Naive thymus-derived CD4-positive, alpha-beta T cell (primary cell): ENCODE data around the gene ARMCX2. TPM values are rescaled to one million over a fixed set of nuclear protein-coding genes. Genes with fewer than 3 reads are reported as not detected.

Experiments
- ATAC-seq: fragments of 150-1000 bp; cut with Tn5 transposase; 2 replicates; pipeline ENCODE4 v1.10.0; 2021; ENCODE audit warnings: mild to moderate bottlenecking, moderate library complexity
- CTCF ChIA-PET: fragments of 350-600 bp; sonication (Branson Sonifier 250); formaldehyde crosslinking; loops from one replicate; lab custom pipeline; 2021; ENCODE audit warnings: antibody characterized with exemption; lab: Charles Lee
- POLR2A ChIA-PET: fragments of 350-600 bp; sonication (Branson Sonifier 250); formaldehyde crosslinking; loops from one replicate; lab custom pipeline; 2021; ENCODE audit warnings: antibody characterized with exemption, inconsistent platforms; lab: Charles Lee
- DNase-seq, 9 donors: peaks; one replicate each; pipeline versions ENCODE4 v3.0.0 to v3.0.0-alpha.2; 2020 to 2022; ENCODE audit warnings: mixed read lengths in 1 of 9
- H3K27ac ChIP-seq: one replicate; pipeline ENCODE4 v1.7.0; 2013; ENCODE audit warnings: mild to moderate bottlenecking, low read depth, low read length, moderate library complexity
- H3K27me3 ChIP-seq, 2 donors: one replicate each; pipeline ENCODE4 v1.7.0; 2013; ENCODE audit warnings: low read length in 2 of 2, mild to moderate bottlenecking in 2 of 2, moderate library complexity in 2 of 2; ENCODE audit not compliant: control insufficient read depth in 2 of 2, insufficient read depth in 2 of 2
- H3K36me3 ChIP-seq, 3 experiments: 1 replicate in 2 of 3; 2 replicates in 1 of 3; pipeline ENCODE4 v1.7.0; 2013; ENCODE audit warnings: low read length in 3 of 3, mild to moderate bottlenecking in 3 of 3, moderate library complexity in 1 of 3; ENCODE audit not compliant: insufficient read depth in 3 of 3, control insufficient read depth in 2 of 3
- H3K4me1 ChIP-seq, 2 donors: one replicate each; pipeline ENCODE4 v1.7.0; 2013; ENCODE audit warnings: low read length in 2 of 2, mild to moderate bottlenecking in 2 of 2, moderate library complexity in 1 of 2; ENCODE audit not compliant: control insufficient read depth in 2 of 2, insufficient read depth in 2 of 2
- H3K4me3 ChIP-seq: 2 replicates; pipeline ENCODE4 v1.7.0; 2013; ENCODE audit warnings: mild to moderate bottlenecking, low read length
- H3K9me3 ChIP-seq, 3 experiments: 1 replicate in 2 of 3; 2 replicates in 1 of 3; pipeline ENCODE4 v1.7.0; 2013; ENCODE audit warnings: low read length in 3 of 3; ENCODE audit not compliant: control insufficient read depth in 2 of 3
- H3K27ac Mint-ChIP-seq, 9 donors: one replicate each; pipeline ENCODE4 v1.8.0; 2020 to 2022; ENCODE audit warnings: mixed read lengths in 9 of 9, mild to moderate bottlenecking in 8 of 9, moderate library complexity in 5 of 9, inconsistent platforms in 2 of 9
- H3K27me3 Mint-ChIP-seq, 5 donors: one replicate each; pipeline ENCODE4 v1.8.0; 2021 to 2022; ENCODE audit warnings: mixed read lengths in 5 of 5, mild to moderate bottlenecking in 1 of 5
- H3K36me3 Mint-ChIP-seq, 5 donors: one replicate each; pipeline ENCODE4 v1.8.0; 2020 to 2022; ENCODE audit warnings: mixed read lengths in 5 of 5, mild to moderate bottlenecking in 3 of 5, inconsistent platforms in 1 of 5
- H3K4me1 Mint-ChIP-seq, 7 donors: one replicate each; pipeline ENCODE4 v1.8.0; 2020 to 2022; ENCODE audit warnings: mixed read lengths in 7 of 7, mild to moderate bottlenecking in 3 of 7, inconsistent platforms in 1 of 7
- H3K4me3 Mint-ChIP-seq, 10 donors: one replicate each; pipeline ENCODE4 v1.8.0; 2020 to 2022; ENCODE audit warnings: mild to moderate bottlenecking in 10 of 10, mixed read lengths in 10 of 10, moderate library complexity in 6 of 10, inconsistent platforms in 2 of 10
- H3K9me3 Mint-ChIP-seq, 11 donors: one replicate each; pipeline ENCODE4 v1.8.0; 2020 to 2022; ENCODE audit warnings: mixed read lengths in 11 of 11, mild to moderate bottlenecking in 4 of 11, inconsistent platforms in 1 of 11, moderate library complexity in 1 of 11
- intact Hi-C, 2 donors: fragments of 100-400 bp; cut with micrococcal nuclease; formaldehyde crosslinking; loops; one replicate each; pipeline ENCODE4 v1.15.1; 2023
- polyA plus RNA-seq, 2 donors: library from polyadenylated mRNA; unstranded; fragments of 300-500 nt; fragmentation: Illumina TruSeq; gene quantifications; one replicate each; pipeline ENCODE4 v1.2.3, GENCODE V29; 2021
- total RNA-seq, 6 experiments: library from RNA in 5 of 6; stranded (reverse) in 5 of 6; gene quantifications; 1 replicate in 5 of 6; 2 replicates in 1 of 6; pipeline ENCODE4 v1.2.3 and lab custom pipeline; 2021 to 2026

ARMCX2 gene
- total and polyA plus RNA-seq, 7 experiments from 2014 or later: 2.8 to 17.8 (median 4.0) TPM

DNA sequence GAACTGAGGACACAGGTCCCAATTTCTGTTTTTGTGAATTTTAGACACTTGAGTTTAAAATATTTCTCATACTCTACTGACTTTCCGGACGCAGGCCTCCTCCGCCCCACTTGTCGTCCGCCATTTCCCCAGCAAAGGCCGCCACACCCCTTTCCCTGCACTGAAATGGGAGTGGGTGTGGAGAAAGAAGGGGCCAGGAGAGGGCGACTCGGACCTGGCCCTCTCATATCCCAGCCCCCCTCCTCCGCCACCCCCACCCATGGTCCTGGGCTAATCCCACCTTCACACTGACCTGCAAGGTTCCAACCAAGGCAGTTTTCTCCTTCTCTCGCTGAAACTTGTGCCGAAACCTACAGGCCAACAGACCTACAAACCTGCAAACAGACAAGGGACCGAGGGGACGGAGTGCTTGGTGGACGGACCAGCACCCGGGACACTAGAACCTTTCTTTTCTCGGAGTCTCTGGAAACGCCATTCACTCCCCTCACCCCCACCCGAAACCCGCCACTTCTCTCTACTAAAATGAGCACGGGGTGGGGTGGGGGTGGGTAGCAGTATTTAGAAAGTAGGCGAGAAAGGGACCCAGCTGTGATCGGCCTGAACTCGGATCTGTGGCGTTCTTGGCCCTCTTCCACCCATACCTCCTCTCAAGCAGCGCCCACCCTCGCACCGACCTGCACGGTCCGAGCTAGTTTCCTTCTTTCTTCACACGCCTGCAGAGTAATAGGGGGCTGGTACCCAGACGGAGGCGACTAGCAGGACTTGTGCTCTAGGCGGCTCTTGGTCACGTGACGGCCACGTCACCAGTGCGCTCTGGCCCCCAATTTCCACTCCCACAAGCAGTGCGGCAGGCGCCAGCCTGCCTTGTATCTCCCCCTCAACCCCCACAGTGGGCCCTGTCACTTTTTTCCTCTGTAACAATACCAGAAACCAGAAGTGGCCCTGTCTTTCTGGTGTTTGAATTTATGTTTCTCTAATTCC lies 42.1 kb downstream of the ARMCX2 start, which contains the start of gene ARMCX6:
ARMCX6 (minus strand) TSS at position 790 of the 981 bp plus-strand sequence. CDS start 1,380 bp downstream, outside the sequence.
- ChIA-PET POLR2A (interaction anchor here (0.6 to 1.0 kb wide), 3 partner anchors 10 to 314 kb away, joined by 3 to 6 read pairs (median 4); partner anchors contain the start of gene ZMAT1), CTCF (interaction anchor here (0.8 kb wide), 1 partner anchor 199 kb away, joined by 3 read pairs; no protein-coding TSS in a partner anchor)
- Mint-ChIP-seq H3K4me1 (peaks cover 0 to 24% (median 15%) of the 10 kb centered on the region in 7 donors), H3K27me3 (no peaks in the 10 kb centered on the region), H3K4me3 (peak within 1 kb of the TSS; percentile 89 to 97 (median 92)), H3K36me3 (peaks cover 0 to 4% (median 0%) of the 10 kb centered on the region in 5 donors), H3K27ac (peak within 1 kb of the TSS; percentile 71 to 97 (median 94)), H3K9me3 (no peaks in the 10 kb centered on the region)
- peak; percentile 92 for ATAC-seq
- intact Hi-C loops: loop anchor here (5.0 to 10.0 kb wide), 4 partner anchors 140 to 540 kb away; partner anchors contain the start of genes BEX5 (in 1 of the 2) and CENPI (in 1 of the 2)
- peak; percentile 39 to 80 (median 63) for DNase-seq
- H3K9me3 ChIP-seq: no peaks in the 10 kb centered on the region
- no peaks in the 10 kb centered on the region for H3K27me3 ChIP-seq
- H3K27ac ChIP-seq: peak within 1 kb of the TSS; percentile 79
- H3K4me1 ChIP-seq: peaks cover 4 to 9% of the 10 kb centered on the region in 2 donors
- H3K4me3 ChIP-seq: peak within 1 kb of the TSS; percentile 77
- no peaks in the 10 kb centered on the region for H3K36me3 ChIP-seq

DNA sequence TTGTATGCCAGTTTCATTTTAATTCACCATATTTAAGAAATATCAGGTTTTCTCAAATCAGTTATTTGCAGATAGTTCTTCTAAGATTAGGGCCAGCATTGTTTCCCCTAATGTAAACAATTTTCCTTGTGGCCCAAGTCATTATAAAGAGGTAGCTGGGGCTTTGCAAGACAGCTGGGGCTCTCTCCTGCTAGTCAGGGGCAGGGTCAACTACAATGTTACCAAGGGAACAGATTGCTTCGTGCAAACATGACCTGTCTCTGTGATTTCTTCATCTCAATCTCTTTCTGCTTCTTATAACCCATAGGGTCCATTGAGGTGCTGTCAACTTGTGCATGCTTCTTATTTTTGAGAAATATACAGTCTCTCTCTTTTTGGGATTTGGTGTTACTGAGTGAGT lies 53.9 kb downstream of the ARMCX2 start:
- no peak overlapping the region for H3K27ac Mint-ChIP-seq
- intact Hi-C loops: no loop called here

More for the DNA sequence above, 53.9 kb downstream of the ARMCX2 start:
- Mint-ChIP-seq H3K36me3 (no peaks in the 10 kb centered on the region), H3K4me1 (no peaks in the 10 kb centered on the region), H3K4me3 (no peak overlapping the region), H3K27me3 (peaks cover 0 to 10% (median 0%) of the 10 kb centered on the region in 5 donors), H3K9me3 (no peaks in the 10 kb centered on the region)
- Histone ChIP-seq H3K4me1 (no peaks in the 10 kb centered on the region), H3K9me3 (no peaks in the 10 kb centered on the region), H3K27ac (no peak overlapping the region), H3K36me3 (no peaks in the 10 kb centered on the region), H3K27me3 (no peaks in the 10 kb centered on the region), H3K4me3 (no peak overlapping the region)
- ATAC-seq (no peak), DNase-seq (no peak)
- POLR2A ChIA-PET: no interaction called here
- CTCF ChIA-PET: no interaction called here

Other genes with a start within 250 kb of the ARMCX2 start
- 10 to 100 TPM in 4 of 5 experiments, 1 to 10 TPM in 1; 2.1 to 18.1 (median 14.3) TPM for gene ARMCX4, start 174.4 kb downstream of the ARMCX2 start, total RNA-seq
- 1 to 10 TPM in 1 of 2 donors, under 1 TPM in 1; 0.52 to 1.7 TPM for gene ARMCX4, start 174.4 kb downstream of the ARMCX2 start, polyA plus RNA-seq
- 1 to 10 TPM in 2 of 5 experiments, under 1 TPM in 3; 0.17 to 1.4 (median 0.78) TPM for gene ARMCX1, start 109.3 kb downstream of the ARMCX2 start, total RNA-seq
- 1 to 10 TPM; 2.1 to 3.2 TPM for gene ARMCX1, start 109.3 kb downstream of the ARMCX2 start, polyA plus RNA-seq
- 10 to 100 TPM; 27.3 to 42.5 (median 39.9) TPM for gene ARMCX6, start 41.9 kb downstream of the ARMCX2 start, total RNA-seq
- gene ARMCX6, start 41.9 kb downstream of the ARMCX2 start, polyA plus RNA-seq: 10 to 100 TPM; 43.1 to 60.1 TPM
- 10 to 100 TPM; 32.2 to 60.4 (median 37.3) TPM for gene ARMCX3, start 36.7 kb downstream of the ARMCX2 start, total RNA-seq
- 10 to 100 TPM; 19.8 to 30.1 TPM for gene ARMCX3, start 36.7 kb downstream of the ARMCX2 start, polyA plus RNA-seq